Activated CD4-positive, alpha-beta T cell treated with anti-CD3 and anti-CD28 coated beads, Interleukin-2, amount 50 U/mL, for 48 hours (primary cell): Measurements from ENCODE around the gene LBHD2.

Experiments used
- DNase-seq, 2 experiments: peaks; one replicate each; pipeline ENCODE4 v3.0.0-alpha.2; 2020

Gene LBHD2

GRCh38 chr14:103121846-103122584 lies 38.0 kb downstream of the LBHD2 start:
- DNase-seq, result no peak

- no peak for DNase-seq
Measured at GRCh38 chr14:103122585-103122946, 38.6 kb downstream of the LBHD2 start.

GRCh38 chr14:103122947-103123633 lies 39.1 kb downstream of the LBHD2 start, which contains the start of gene TNFAIP2:
TSS of gene TNFAIP2 (plus strand) at chr14:103123461. CDS start at chr14:103126458, 2,997 bp downstream.
- no peak for DNase-seq

- no peak for DNase-seq
Measured at GRCh38 chr14:103123634-103124500, 39.9 kb downstream of the LBHD2 start.

GRCh38 chr14:103124501-103125001 lies 40.5 kb downstream of the LBHD2 start:
- DNase-seq, result no peak

GRCh38 chr14:103125098-103126070 lies 41.4 kb downstream of the LBHD2 start:
- DNase-seq, result no peak

GRCh38 chr14:103126088-103126872 lies 42.3 kb downstream of the LBHD2 start:
- no peak for DNase-seq

- DNase-seq, result no peak
Measured at GRCh38 chr14:103126873-103127304, 42.9 kb downstream of the LBHD2 start.

- DNase-seq, result no peak
Measured at GRCh38 chr14:103127356-103127755, 43.3 kb downstream of the LBHD2 start.

GRCh38 chr14:103127861-103128598 lies 44.0 kb downstream of the LBHD2 start:
- DNase-seq, result no peak

- no peak for DNase-seq
Measured at GRCh38 chr14:103128631-103129300, 44.8 kb downstream of the LBHD2 start.

- DNase-seq, result no peak
Measured at GRCh38 chr14:103129301-103130016, 45.4 kb downstream of the LBHD2 start.

- no peak for DNase-seq
Measured at GRCh38 chr14:103130017-103130764, 46.2 kb downstream of the LBHD2 start.

- DNase-seq, result no peak
Measured at GRCh38 chr14:103130965-103131364, 47.0 kb downstream of the LBHD2 start.

GRCh38 chr14:103131580-103131979 lies 47.6 kb downstream of the LBHD2 start:
- DNase-seq, result no peak

- DNase-seq, result no peak
Measured at GRCh38 chr14:103132381-103133209, 48.6 kb downstream of the LBHD2 start.
